Peyer's patch (tissue), 4 donors: ENCODE data around the gene GBX2. TPM values are rescaled to one million over a fixed set of nuclear protein-coding genes. Genes with fewer than 3 reads are reported as not detected.

Experiments
- DNase-seq, 3 donors: peaks; one replicate each; pipeline ENCODE4 v3.0.0-alpha.2; 2017 to 2019
- H3K27ac ChIP-seq, 4 donors: fragments of 200-600 bp; sonication (generic); one replicate each; pipeline ENCODE4 v1.5.1; 2016 to 2019
- H3K27me3 ChIP-seq, 2 donors: fragments of 200-600 bp; sonication (generic); one replicate each; pipeline ENCODE4 v1.5.1; 2019
- H3K36me3 ChIP-seq, 3 donors: fragments of 200-600 bp; sonication (generic); one replicate each; pipeline ENCODE4 v1.5.1; 2016 to 2019
- H3K4me1 ChIP-seq, 4 donors: fragments of 200-600 bp; sonication (generic); one replicate each; pipeline ENCODE4 v1.5.1; 2016 to 2019
- H3K4me3 ChIP-seq, 4 donors: fragments of 200-600 bp; sonication (generic); 1 replicate in 3 of 4; 2 replicates in 1 of 4; pipeline ENCODE4 v1.5.1; 2016 to 2019; ENCODE audit warnings: mild to moderate bottlenecking in 1 of 4
- H3K9me3 ChIP-seq, 4 donors: fragments of 200-600 bp; sonication (generic); one replicate each; pipeline ENCODE4 v1.5.1; 2016 to 2019; ENCODE audit warnings: mild to moderate bottlenecking in 1 of 4
- CTCF ChIP-seq, 6 experiments: fragments of 450-650 bp in 4 of 6; fragments of 200-600 bp in 2 of 6; sonication (generic) in 1 of 6; IDR thresholded peaks; one replicate each; pipeline ENCODE4 v1.5.1; 2017 to 2019; ENCODE audit warnings: antibody characterized with exemption in 6 of 6, mild to moderate bottlenecking in 3 of 6, moderate library complexity in 1 of 6
- POLR2A ChIP-seq, 2 donors: fragments of 450-650 bp; IDR thresholded peaks; one replicate each; pipeline ENCODE4 v1.5.1; 2017; ENCODE audit warnings: antibody characterized with exemption in 2 of 2, mild to moderate bottlenecking in 2 of 2, moderate library complexity in 2 of 2
- total RNA-seq, 4 donors: library from RNA; depleted of rRNA; stranded (reverse); fragments of >200 nt; gene quantifications; one replicate each; pipeline ENCODE4 v1.1.0, GENCODE V29; 2016

Gene GBX2
- total RNA-seq, 4 donors from 2014 or later = not detected

- peak in 1 of 3 donors; percentile 66 for DNase-seq
- Histone ChIP-seq H3K4me3 (no peak overlapping the region), H3K4me1 (peaks cover 0 to 23% (median 0%) of the 10 kb centered on the region in 4 donors), H3K9me3 (no peaks in the 10 kb centered on the region), H3K27ac (no peak overlapping the region), H3K27me3 (peaks cover 0 to 29% of the 10 kb centered on the region in 2 donors), H3K36me3 (no peaks in the 10 kb centered on the region)
- TF ChIP-seq CTCF (IDR thresholded peaks at IDR 0.05) (peak in 4 of 6 experiments; percentile 49 to 74 (median 68)), POLR2A (IDR thresholded peaks at IDR 0.05) (no peak)
Measured at GRCh38 chr2:236180831-236181453, 12.8 kb upstream of the GBX2 start.

GRCh38 chr2:236180076-236180816, 12.1 kb upstream of the GBX2 start:
- TF ChIP-seq POLR2A (IDR thresholded peaks at IDR 0.05) (no peak), CTCF (IDR thresholded peaks at IDR 0.05) (no peak)
- Histone ChIP-seq H3K4me1 (peaks cover 0 to 23% (median 0%) of the 10 kb centered on the region in 4 donors), H3K4me3 (no peak overlapping the region), H3K27me3 (peaks cover 0 to 29% of the 10 kb centered on the region in 2 donors), H3K27ac (no peak overlapping the region), H3K36me3 (no peaks in the 10 kb centered on the region), H3K9me3 (no peaks in the 10 kb centered on the region)
- no peak for DNase-seq

- TF ChIP-seq CTCF (IDR thresholded peaks at IDR 0.05) (no peak), POLR2A (IDR thresholded peaks at IDR 0.05) (no peak)
- DNase-seq = peak in 1 of 3 donors; percentile 31
- Histone ChIP-seq H3K4me3 (no peak overlapping the region), H3K27ac (no peak overlapping the region), H3K9me3 (no peaks in the 10 kb centered on the region), H3K4me1 (peaks cover 0 to 23% (median 0%) of the 10 kb centered on the region in 4 donors), H3K27me3 (peaks cover 0 to 34% of the 10 kb centered on the region in 2 donors), H3K36me3 (no peaks in the 10 kb centered on the region)
Measured at GRCh38 chr2:236179236-236180075, 11.3 kb upstream of the GBX2 start.

- peaks cover 0 to 23% (median 0%) of the 10 kb centered on the region in 4 donors for H3K4me1 ChIP-seq
- no peak for TF ChIP-seq POLR2A (IDR thresholded peaks at IDR 0.05)
- TF ChIP-seq CTCF (IDR thresholded peaks at IDR 0.05) = no peak
- H3K27me3 ChIP-seq = peaks cover 0 to 38% of the 10 kb centered on the region in 2 donors
- H3K36me3 ChIP-seq = no peaks in the 10 kb centered on the region
- no peak for DNase-seq
- no peak overlapping the region for H3K27ac ChIP-seq
- peak overlapping the region in 2 of 4 donors; percentile 30 to 38 for H3K4me3 ChIP-seq
- H3K9me3 ChIP-seq = no peaks in the 10 kb centered on the region
Measured at GRCh38 chr2:236178890-236179235, 10.7 kb upstream of the GBX2 start.
